ENCODE measurements around the gene CCT7. TPM values are rescaled to one million over a fixed set of nuclear protein-coding genes. Genes with fewer than 3 reads are reported as not detected.

The CCT7 gene
- total and polyA plus RNA-seq, 4 donors = 129 to 207 (median 178) TPM

DNA sequence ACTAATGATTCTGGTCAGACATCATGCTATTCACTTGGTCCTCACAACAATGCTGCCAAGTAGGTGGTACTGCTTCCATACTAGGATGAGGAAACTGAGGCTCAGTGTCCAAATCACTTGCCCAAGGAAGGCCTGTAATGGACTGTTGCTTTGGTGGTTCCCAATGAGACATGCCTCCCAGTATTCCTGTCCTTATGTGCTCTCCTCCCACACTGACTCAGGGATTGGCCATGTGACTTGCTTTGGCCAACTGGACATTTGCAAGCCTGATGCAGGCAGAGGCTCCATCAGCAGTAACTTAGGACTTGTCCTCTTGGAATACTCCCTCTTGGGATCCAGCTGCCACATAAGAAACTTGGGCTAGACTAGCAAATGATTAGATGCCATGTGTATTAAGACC is 47.1 kb downstream of the CCT7 start:
- no peak overlapping the region for H3K27ac ChIP-seq (ENCODE audit: low read depth in 1 of 2, low read length in 1 of 2)
- peaks cover 0 to 8% (median 0%) of the 10 kb centered on the region in 5 donors for H3K4me1 ChIP-seq (ENCODE audit: control insufficient read depth in 5 of 5, insufficient read depth in 5 of 5, low read length in 5 of 5)
- no peak overlapping the region for H3K9ac ChIP-seq (ENCODE audit: insufficient read depth in 1 of 2, low read length in 2 of 2)
- TF ChIP-seq, protein P1, sequence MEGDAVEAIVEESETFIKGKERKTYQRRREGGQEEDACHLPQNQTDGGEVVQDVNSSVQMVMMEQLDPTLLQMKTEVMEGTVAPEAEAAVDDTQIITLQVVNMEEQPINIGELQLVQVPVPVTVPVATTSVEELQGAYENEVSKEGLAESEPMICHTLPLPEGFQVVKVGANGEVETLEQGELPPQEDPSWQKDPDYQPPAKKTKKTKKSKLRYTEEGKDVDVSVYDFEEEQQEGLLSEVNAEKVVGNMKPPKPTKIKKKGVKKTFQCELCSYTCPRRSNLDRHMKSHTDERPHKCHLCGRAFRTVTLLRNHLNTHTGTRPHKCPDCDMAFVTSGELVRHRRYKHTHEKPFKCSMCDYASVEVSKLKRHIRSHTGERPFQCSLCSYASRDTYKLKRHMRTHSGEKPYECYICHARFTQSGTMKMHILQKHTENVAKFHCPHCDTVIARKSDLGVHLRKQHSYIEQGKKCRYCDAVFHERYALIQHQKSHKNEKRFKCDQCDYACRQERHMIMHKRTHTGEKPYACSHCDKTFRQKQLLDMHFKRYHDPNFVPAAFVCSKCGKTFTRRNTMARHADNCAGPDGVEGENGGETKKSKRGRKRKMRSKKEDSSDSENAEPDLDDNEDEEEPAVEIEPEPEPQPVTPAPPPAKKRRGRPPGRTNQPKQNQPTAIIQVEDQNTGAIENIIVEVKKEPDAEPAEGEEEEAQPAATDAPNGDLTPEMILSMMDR (IDR thresholded peaks at IDR 0.05; ENCODE audit: control extremely low read depth, extremely low read depth) = no peak
- DNase-seq = no peak
- H3K4me3 ChIP-seq = no peak overlapping the region
- ATAC-seq (ENCODE audit: insufficient read depth, low FRiP score) = no peak
- H3K36me3 ChIP-seq (ENCODE audit: control insufficient read depth in 4 of 4, insufficient read depth in 4 of 4, low read length in 4 of 4) = no peaks in the 10 kb centered on the region
- peaks cover 0 to 30% (median 2%) of the 10 kb centered on the region in 3 donors for H3K27me3 ChIP-seq (ENCODE audit: control insufficient read depth in 3 of 3, insufficient read depth in 3 of 3, low read length in 2 of 3)
- peaks cover 0 to 4% (median 0%) of the 10 kb centered on the region in 4 donors for H3K9me3 ChIP-seq (ENCODE audit: control insufficient read depth in 4 of 4, insufficient read depth in 3 of 4, low read length in 3 of 4)

DNA sequence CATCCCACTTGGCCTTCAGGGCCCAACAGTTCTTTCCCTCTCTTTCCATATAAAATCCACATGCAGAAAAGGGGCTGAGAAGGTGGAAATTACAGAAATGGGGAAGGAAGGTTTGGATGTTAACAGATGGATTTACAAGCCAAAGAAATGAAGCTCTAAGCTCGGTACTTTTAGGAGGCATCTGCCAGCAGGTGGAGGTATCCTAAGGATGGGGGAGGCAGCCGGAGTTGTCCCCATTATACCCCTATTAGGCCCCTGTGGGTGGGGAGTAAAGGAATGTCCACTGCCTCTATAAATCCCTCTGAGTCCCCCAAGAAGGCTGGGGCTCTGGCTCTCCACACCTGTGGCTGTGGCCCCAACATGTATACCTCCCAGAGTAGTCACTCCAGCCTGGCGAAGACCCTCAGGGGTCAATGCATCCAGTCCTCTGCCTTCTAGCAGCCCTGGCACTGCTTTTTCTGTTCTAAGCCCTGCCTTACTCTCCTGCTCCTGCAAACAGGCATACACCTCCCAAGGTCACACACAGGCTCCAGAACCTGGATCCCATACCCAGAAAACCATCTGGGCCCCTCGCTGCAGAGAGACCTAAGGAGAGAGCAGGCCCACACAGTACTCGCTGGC is 48.9 kb downstream of the CCT7 start:
- no peak overlapping the region for H3K27ac ChIP-seq (ENCODE audit: low read depth in 1 of 2, low read length in 1 of 2)
- peaks cover 0 to 3% (median 0%) of the 10 kb centered on the region in 4 donors for H3K9me3 ChIP-seq (ENCODE audit: control insufficient read depth in 4 of 4, insufficient read depth in 3 of 4, low read length in 3 of 4)
- TF ChIP-seq, protein P1 (IDR thresholded peaks at IDR 0.05; ENCODE audit: control extremely low read depth, extremely low read depth) = no peak
- 62 to 66% methylated on average over 5 of the region's 5 CpGs for WGBS, 2 donors
- H3K4me3 ChIP-seq = no peak overlapping the region
- no peak for DNase-seq
- peaks cover 0 to 8% (median 0%) of the 10 kb centered on the region in 5 donors for H3K4me1 ChIP-seq (ENCODE audit: control insufficient read depth in 5 of 5, insufficient read depth in 5 of 5, low read length in 5 of 5)
- peaks cover 2 to 45% (median 4%) of the 10 kb centered on the region in 3 donors for H3K27me3 ChIP-seq (ENCODE audit: control insufficient read depth in 3 of 3, insufficient read depth in 3 of 3, low read length in 2 of 3)
- no peak for ATAC-seq (ENCODE audit: insufficient read depth, low FRiP score)
- no peaks in the 10 kb centered on the region for H3K36me3 ChIP-seq (ENCODE audit: control insufficient read depth in 4 of 4, insufficient read depth in 4 of 4, low read length in 4 of 4)
- no peak overlapping the region for H3K9ac ChIP-seq (ENCODE audit: insufficient read depth in 1 of 2, low read length in 2 of 2)

DNA sequence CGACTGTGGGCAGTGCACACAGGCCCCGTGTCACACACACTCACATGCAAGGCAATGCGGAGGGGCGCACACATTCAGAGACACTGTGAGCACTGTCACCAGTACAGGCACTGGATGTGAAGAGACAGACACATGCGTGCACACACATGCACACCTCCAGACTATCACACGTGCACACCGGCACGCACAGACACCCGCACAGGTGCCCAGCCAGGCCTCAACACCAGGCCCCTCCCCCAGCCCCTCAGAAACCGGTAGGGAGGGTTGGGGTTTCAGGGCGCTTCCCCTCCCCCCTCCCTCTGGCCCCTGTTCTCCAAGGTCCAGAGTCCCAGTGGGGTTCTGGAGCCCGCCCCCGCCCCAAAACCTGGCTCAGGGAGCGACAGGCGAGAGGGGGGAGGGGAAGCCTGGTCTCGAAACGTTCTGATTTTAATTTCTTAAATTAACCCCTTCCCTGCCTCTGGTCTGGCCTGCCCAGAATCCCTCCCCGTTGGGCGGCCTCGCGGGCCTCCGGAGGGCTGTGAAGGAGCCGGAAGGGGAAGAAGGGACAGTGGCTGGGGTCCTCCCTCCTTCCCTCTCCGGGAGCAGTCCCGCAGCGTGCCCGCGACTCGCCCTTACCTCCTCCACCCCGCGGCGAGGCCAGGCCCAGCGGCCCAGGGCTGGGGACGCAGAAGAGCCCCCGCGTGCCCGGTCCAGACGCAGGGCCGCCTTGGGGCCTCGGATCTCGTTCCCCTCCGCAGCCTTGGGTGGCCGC is 49.6 kb downstream of the CCT7 start:
- H3K27me3 ChIP-seq (ENCODE audit: control insufficient read depth in 3 of 3, insufficient read depth in 3 of 3, low read length in 2 of 3) = peaks cover 2 to 48% (median 4%) of the 10 kb centered on the region in 3 donors
- H3K4me3 ChIP-seq = peak overlapping the region; percentile 40
- TF ChIP-seq, protein P1 (IDR thresholded peaks at IDR 0.05; ENCODE audit: control extremely low read depth, extremely low read depth) = no peak
- peak in 1 of 3 donors; percentile 5 for DNase-seq
- no peak for ATAC-seq (ENCODE audit: insufficient read depth, low FRiP score)
- peaks cover 0 to 3% (median 0%) of the 10 kb centered on the region in 4 donors for H3K9me3 ChIP-seq (ENCODE audit: control insufficient read depth in 4 of 4, insufficient read depth in 3 of 4, low read length in 3 of 4)
- H3K27ac ChIP-seq (ENCODE audit: low read depth in 1 of 2, low read length in 1 of 2) = no peak overlapping the region
- H3K4me1 ChIP-seq (ENCODE audit: control insufficient read depth in 5 of 5, insufficient read depth in 5 of 5, low read length in 5 of 5) = peaks cover 0 to 8% (median 0%) of the 10 kb centered on the region in 5 donors
- no peaks in the 10 kb centered on the region for H3K36me3 ChIP-seq (ENCODE audit: control insufficient read depth in 4 of 4, insufficient read depth in 4 of 4, low read length in 4 of 4)
- 7 to 8% methylated on average over 35 to 43 of the region's 43 CpGs for WGBS, 2 donors
- H3K9ac ChIP-seq (ENCODE audit: insufficient read depth in 1 of 2, low read length in 2 of 2) = no peak overlapping the region
